OCI-M1 (cell line): ENCODE measurements around the gene CRYBG2.

Experiments used
- DNase-seq: peaks from one replicate; lab custom pipeline; 2025; lab: John Stamatoyannopoulos, UW

The CRYBG2 gene

GRCh38 chr1:26368486-26368885 is 14.6 kb upstream of the CRYBG2 start:
- DNase-seq, result no peak

- peak; percentile 9 for DNase-seq
Measured at GRCh38 chr1:26368006-26368405, 14.1 kb upstream of the CRYBG2 start.

GRCh38 chr1:26367441-26367840 is 13.5 kb upstream of the CRYBG2 start:
- no peak for DNase-seq

- no peak for DNase-seq
Measured at GRCh38 chr1:26364956-26365355, 11.0 kb upstream of the CRYBG2 start.

GRCh38 chr1:26363549-26364448 is 9.9 kb upstream of the CRYBG2 start:
- DNase-seq, result peak; percentile 93

- no peak for DNase-seq
Measured at GRCh38 chr1:26362331-26362730, 8.4 kb upstream of the CRYBG2 start.

GRCh38 chr1:26361605-26362122 is 7.7 kb upstream of the CRYBG2 start:
- no peak for DNase-seq

- no peak for DNase-seq
Measured at GRCh38 chr1:26360807-26361604, 7.1 kb upstream of the CRYBG2 start.

- no peak for DNase-seq
Measured at GRCh38 chr1:26359981-26360806, 6.3 kb upstream of the CRYBG2 start.

GRCh38 chr1:26358411-26359384 is 4.8 kb upstream of the CRYBG2 start:
- peak; percentile 42 for DNase-seq

GRCh38 chr1:26357121-26357602 is 3.2 kb upstream of the CRYBG2 start:
- DNase-seq, result no peak

GRCh38 chr1:26356106-26356505 is 2.2 kb upstream of the CRYBG2 start:
- no peak for DNase-seq

- no peak for DNase-seq
Measured at GRCh38 chr1:26354972-26355371, 1.0 kb upstream of the CRYBG2 start.

- no peak for DNase-seq
Measured at GRCh38 chr1:26353210-26353859, 595 bp downstream of the CRYBG2 start.

GRCh38 chr1:26352338-26352679 is 1.6 kb downstream of the CRYBG2 start:
- no peak for DNase-seq

GRCh38 chr1:26351590-26352337 is 2.2 kb downstream of the CRYBG2 start:
- DNase-seq, result no peak

- DNase-seq, result no peak
Measured at GRCh38 chr1:26350701-26351589, 3.0 kb downstream of the CRYBG2 start.

GRCh38 chr1:26350343-26350700 is 3.6 kb downstream of the CRYBG2 start:
- DNase-seq, result no peak

- DNase-seq, result no peak
Measured at GRCh38 chr1:26349877-26350244, 4.1 kb downstream of the CRYBG2 start.
